ENCODE data around the gene MAOB. TPM values are rescaled to one million over a fixed set of nuclear protein-coding genes. Genes with fewer than 3 reads are reported as not detected.

Gene MAOB
- total RNA-seq, 6 experiments from 2014 or later = 70.0 to 253 (median 122) TPM

DNA sequence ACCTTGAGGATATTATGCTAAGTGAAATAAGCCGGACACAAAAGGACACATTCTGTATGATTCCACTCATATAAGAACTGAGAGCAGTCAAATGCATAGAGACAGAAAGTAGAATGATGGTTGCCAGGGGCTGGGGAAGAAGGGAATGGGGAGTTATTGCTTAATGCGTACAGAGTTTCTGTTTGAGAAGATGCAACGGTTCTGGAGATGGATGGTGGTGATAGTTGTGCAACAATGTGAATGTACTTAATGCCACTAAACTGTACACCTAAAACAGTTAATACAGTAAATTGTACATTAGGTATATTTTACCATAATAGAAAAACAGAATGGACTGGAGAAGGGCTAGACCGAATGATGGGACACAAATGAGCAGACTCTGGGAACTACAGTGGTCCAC, 15.8 kb downstream of the MAOB start:
- 44% methylated on average over 4 of the region's 4 CpGs for WGBS (ENCODE audit: insufficient coverage, low coverage, low lambda C conversion rate, missing lambda C conversion rate)
- no peak for TF ChIP-seq POLR2A (IDR thresholded peaks at IDR 0.05)
- TF ChIP-seq, protein P1, sequence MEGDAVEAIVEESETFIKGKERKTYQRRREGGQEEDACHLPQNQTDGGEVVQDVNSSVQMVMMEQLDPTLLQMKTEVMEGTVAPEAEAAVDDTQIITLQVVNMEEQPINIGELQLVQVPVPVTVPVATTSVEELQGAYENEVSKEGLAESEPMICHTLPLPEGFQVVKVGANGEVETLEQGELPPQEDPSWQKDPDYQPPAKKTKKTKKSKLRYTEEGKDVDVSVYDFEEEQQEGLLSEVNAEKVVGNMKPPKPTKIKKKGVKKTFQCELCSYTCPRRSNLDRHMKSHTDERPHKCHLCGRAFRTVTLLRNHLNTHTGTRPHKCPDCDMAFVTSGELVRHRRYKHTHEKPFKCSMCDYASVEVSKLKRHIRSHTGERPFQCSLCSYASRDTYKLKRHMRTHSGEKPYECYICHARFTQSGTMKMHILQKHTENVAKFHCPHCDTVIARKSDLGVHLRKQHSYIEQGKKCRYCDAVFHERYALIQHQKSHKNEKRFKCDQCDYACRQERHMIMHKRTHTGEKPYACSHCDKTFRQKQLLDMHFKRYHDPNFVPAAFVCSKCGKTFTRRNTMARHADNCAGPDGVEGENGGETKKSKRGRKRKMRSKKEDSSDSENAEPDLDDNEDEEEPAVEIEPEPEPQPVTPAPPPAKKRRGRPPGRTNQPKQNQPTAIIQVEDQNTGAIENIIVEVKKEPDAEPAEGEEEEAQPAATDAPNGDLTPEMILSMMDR (IDR thresholded peaks at IDR 0.05) = no peak
- no peak overlapping the region for H3K4me3 ChIP-seq
- no peaks in the 10 kb centered on the region for H3K27me3 ChIP-seq
- H3K9me3 ChIP-seq = no peaks in the 10 kb centered on the region
- DNase-seq (no peak), ATAC-seq (peak in 3 of 4 donors; percentile 16 to 42 (median 17))
- intact Hi-C loops (cut with DNase I) = no loop called here
- peaks cover 0 to 51% (median 7%) of the 10 kb centered on the region in 4 donors for H3K4me1 ChIP-seq
- no peaks in the 10 kb centered on the region for H3K36me3 ChIP-seq
- H3K27ac ChIP-seq = peak overlapping the region; percentile 3 to 41 (median 39)

DNA sequence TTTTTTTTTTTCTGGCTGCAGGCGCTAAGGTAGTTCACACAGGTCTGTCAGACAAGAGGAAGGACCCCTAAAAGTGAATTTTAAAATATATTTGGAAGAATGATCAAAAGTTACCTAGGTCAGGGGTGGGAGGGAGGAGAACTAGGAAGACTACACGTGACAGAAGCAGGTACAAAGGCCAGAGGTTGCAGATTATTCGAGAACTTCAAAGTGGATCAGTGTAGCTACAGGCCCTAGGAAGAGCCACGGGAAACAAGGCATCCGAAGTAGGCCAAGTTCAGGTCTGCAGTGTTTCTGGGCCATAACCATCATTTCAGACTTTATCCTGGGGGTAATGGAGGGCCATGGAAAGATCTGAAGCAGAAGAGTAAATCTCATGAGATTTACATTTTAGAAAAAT, 16.5 kb downstream of the MAOB start:
- DNase-seq (no peak), ATAC-seq (peak; percentile 37 to 72 (median 59))
- Histone ChIP-seq H3K4me1 (peaks cover 0 to 45% (median 7%) of the 10 kb centered on the region in 4 donors), H3K27me3 (no peaks in the 10 kb centered on the region), H3K36me3 (no peaks in the 10 kb centered on the region), H3K9me3 (no peaks in the 10 kb centered on the region), H3K4me3 (no peak overlapping the region), H3K27ac (peak overlapping the region in 2 of 3 donors; percentile 39 to 41)
- WGBS (ENCODE audit: insufficient coverage, low coverage, low lambda C conversion rate, missing lambda C conversion rate) = 46% methylated on average over 5 of the region's 5 CpGs
- intact Hi-C loops (cut with DNase I) = no loop called here
- TF ChIP-seq POLR2A (IDR thresholded peaks at IDR 0.05) = no peak
- TF ChIP-seq, protein P1 (IDR thresholded peaks at IDR 0.05) = no peak

DNA sequence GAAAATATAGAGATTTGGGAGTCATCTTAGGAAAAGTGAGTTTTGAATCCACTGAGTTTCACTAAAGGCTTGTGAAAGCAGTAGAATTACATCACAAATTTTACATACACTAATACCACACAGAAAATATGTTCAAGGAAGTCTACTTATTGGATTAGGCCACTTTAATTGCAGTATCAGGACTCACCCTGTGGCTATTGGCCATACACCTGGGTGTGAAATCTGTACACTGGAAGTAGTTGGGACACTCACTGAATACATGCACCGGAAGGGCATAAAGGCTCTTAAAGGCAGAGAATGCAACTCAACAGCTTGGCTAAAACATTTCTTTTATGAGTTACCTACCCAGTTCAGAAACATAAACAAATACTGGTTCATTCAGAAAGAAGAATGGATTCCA, 19.8 kb downstream of the MAOB start:
- Histone ChIP-seq H3K36me3 (no peaks in the 10 kb centered on the region), H3K4me1 (peaks cover 0 to 34% (median 5%) of the 10 kb centered on the region in 4 donors), H3K27ac (peak overlapping the region in 2 of 3 donors; percentile 12 to 33), H3K4me3 (no peak overlapping the region), H3K27me3 (no peaks in the 10 kb centered on the region), H3K9me3 (no peaks in the 10 kb centered on the region)
- WGBS (ENCODE audit: insufficient coverage, low coverage, low lambda C conversion rate, missing lambda C conversion rate) = 75% methylated on average over 1 of the region's 1 CpG
- no peak for DNase-seq
- intact Hi-C loops (cut with DNase I) = no loop called here
- no peak for ATAC-seq
- TF ChIP-seq, protein P1 (IDR thresholded peaks at IDR 0.05) = no peak
- no peak for TF ChIP-seq POLR2A (IDR thresholded peaks at IDR 0.05)

DNA sequence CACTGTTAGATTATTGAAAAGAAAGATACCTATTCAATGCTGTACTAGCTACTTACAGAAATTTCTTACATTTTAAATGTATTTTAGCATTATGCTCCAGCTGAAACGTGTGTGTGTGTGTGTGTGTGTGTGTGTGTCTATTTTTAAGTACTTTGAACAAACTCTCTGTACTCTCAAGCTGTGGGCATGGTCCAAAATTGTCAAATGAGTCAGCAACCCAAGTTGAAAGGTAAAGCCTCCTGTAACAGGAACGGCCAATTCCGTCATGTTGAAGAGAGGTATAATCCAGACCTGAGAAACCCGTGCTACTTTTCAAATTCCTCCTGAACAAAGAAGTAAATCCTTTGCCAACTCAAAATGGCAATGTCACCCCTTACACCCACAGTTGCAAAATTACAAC, 20.5 kb downstream of the MAOB start:
- TF ChIP-seq, protein P1 (IDR thresholded peaks at IDR 0.05) = no peak
- TF ChIP-seq POLR2A (IDR thresholded peaks at IDR 0.05) = no peak
- WGBS (ENCODE audit: insufficient coverage, low coverage, low lambda C conversion rate, missing lambda C conversion rate) = 26% methylated on average over 4 of the region's 4 CpGs
- Histone ChIP-seq H3K9me3 (no peaks in the 10 kb centered on the region), H3K27me3 (no peaks in the 10 kb centered on the region), H3K4me1 (peaks cover 0 to 27% (median 5%) of the 10 kb centered on the region in 4 donors), H3K36me3 (no peaks in the 10 kb centered on the region), H3K27ac (peak overlapping the region in 2 of 3 donors; percentile 22 to 45), H3K4me3 (no peak overlapping the region)
- intact Hi-C loops (cut with DNase I) = no loop called here
- ATAC-seq = peak; percentile 69 to 78 (median 75)
- DNase-seq = no peak
